HEK293 (cell line): Measurements from ENCODE around the gene ARHGAP30.

Experiments used
- GLI4 ChIP-seq: fragments of 450-650 bp; formaldehyde crosslinking; IDR thresholded peaks from 2 replicates; pipeline ENCODE4 v1.5.1; 2016; ENCODE audit warnings: missing biosample characterization, missing genetic modification characterization
- KLF1 ChIP-seq: fragments of 450-650 bp; formaldehyde crosslinking; IDR thresholded peaks from 2 replicates; pipeline ENCODE4 v1.5.1; 2016; ENCODE audit warnings: missing biosample characterization, missing genetic modification characterization
- KLF16 ChIP-seq: fragments of 450-650 bp; formaldehyde crosslinking; IDR thresholded peaks from 2 replicates; pipeline ENCODE4 v1.5.1; 2017; ENCODE audit warnings: missing biosample characterization, missing genetic modification characterization
- ZBTB17 ChIP-seq: fragments of 450-650 bp; formaldehyde crosslinking; IDR thresholded peaks from 2 replicates; pipeline ENCODE4 v1.5.1; 2016; ENCODE audit warnings: missing biosample characterization, missing genetic modification characterization
- ZBTB21 ChIP-seq: fragments of 450-650 bp; formaldehyde crosslinking; IDR thresholded peaks from 2 replicates; pipeline ENCODE4 v1.5.1; 2017; ENCODE audit warnings: missing biosample characterization, missing genetic modification characterization
- ZBTB48 ChIP-seq: fragments of 450-650 bp; formaldehyde crosslinking; IDR thresholded peaks from 2 replicates; pipeline ENCODE4 v1.5.1; 2016; ENCODE audit warnings: missing biosample characterization, missing genetic modification characterization
- ZNF133 ChIP-seq: fragments of 450-650 bp; formaldehyde crosslinking; IDR thresholded peaks from 2 replicates; pipeline ENCODE4 v1.5.1; 2016; ENCODE audit warnings: missing biosample characterization, missing genetic modification characterization
- ZNF140 ChIP-seq: fragments of 450-650 bp; formaldehyde crosslinking; IDR thresholded peaks from 2 replicates; pipeline ENCODE4 v1.5.1; 2016; ENCODE audit warnings: missing biosample characterization, missing genetic modification characterization
- ZNF223 ChIP-seq: fragments of 450-650 bp; formaldehyde crosslinking; IDR thresholded peaks from 2 replicates; pipeline ENCODE4 v1.5.1; 2016; ENCODE audit warnings: missing biosample characterization, missing genetic modification characterization
- ZNF248 ChIP-seq: fragments of 450-650 bp; formaldehyde crosslinking; IDR thresholded peaks from 2 replicates; pipeline ENCODE4 v1.5.1; 2017; ENCODE audit warnings: missing biosample characterization, missing genetic modification characterization
- ZNF324 ChIP-seq: fragments of 450-650 bp; formaldehyde crosslinking; IDR thresholded peaks from 2 replicates; pipeline ENCODE4 v1.5.1; 2016; ENCODE audit warnings: missing biosample characterization, missing genetic modification characterization
- ZNF404 ChIP-seq: fragments of 450-650 bp; formaldehyde crosslinking; IDR thresholded peaks from 2 replicates; pipeline ENCODE4 v1.5.1; 2017; ENCODE audit warnings: missing biosample characterization, missing genetic modification characterization
- ZNF423 ChIP-seq: fragments of 450-650 bp; formaldehyde crosslinking; IDR thresholded peaks from 2 replicates; pipeline ENCODE4 v1.5.1; 2016; ENCODE audit warnings: missing biosample characterization, missing genetic modification characterization
- ZNF433 ChIP-seq: fragments of 450-650 bp; formaldehyde crosslinking; IDR thresholded peaks from 2 replicates; pipeline ENCODE4 v1.5.1; 2016; ENCODE audit warnings: missing biosample characterization, missing genetic modification characterization, low read depth
- ZNF529 ChIP-seq: fragments of 450-650 bp; formaldehyde crosslinking; IDR thresholded peaks from 2 replicates; pipeline ENCODE4 v1.5.1; 2017; ENCODE audit warnings: missing genetic modification characterization, missing biosample characterization; ENCODE audit not compliant: insufficient replicate concordance
- ZNF549 ChIP-seq: fragments of 450-650 bp; IDR thresholded peaks from 2 replicates; pipeline ENCODE4 v1.5.1; 2018; ENCODE audit warnings: missing biosample characterization, missing genetic modification characterization, mild to moderate bottlenecking, inconsistent platforms, moderate library complexity
- ZNF560 ChIP-seq: fragments of 450-650 bp; formaldehyde crosslinking; IDR thresholded peaks from 2 replicates; pipeline ENCODE4 v1.5.1; 2017; ENCODE audit warnings: missing biosample characterization, missing genetic modification characterization, borderline replicate concordance
- ZNF707 ChIP-seq: fragments of 450-650 bp; formaldehyde crosslinking; IDR thresholded peaks from 2 replicates; pipeline ENCODE4 v1.5.1; 2016; ENCODE audit warnings: missing biosample characterization, missing genetic modification characterization
- ZNF76 ChIP-seq: fragments of 450-650 bp; formaldehyde crosslinking; IDR thresholded peaks from 2 replicates; pipeline ENCODE4; 2016; ENCODE audit warnings: low read depth, missing biosample characterization, missing genetic modification characterization, borderline replicate concordance
- ZXDB ChIP-seq: fragments of 450-650 bp; formaldehyde crosslinking; IDR thresholded peaks from 2 replicates; pipeline ENCODE4 v1.5.1; 2016; ENCODE audit warnings: missing biosample characterization, missing genetic modification characterization
- TF ChIP-seq, protein P1 (sequence below): fragments of 450-650 bp; formaldehyde crosslinking; IDR thresholded peaks from 2 replicates; pipeline ENCODE4 v1.5.1; 2016; ENCODE audit warnings: missing biosample characterization, missing genetic modification characterization
- TF ChIP-seq, protein P2 (sequence below): fragments of 450-650 bp; formaldehyde crosslinking; IDR thresholded peaks from 2 replicates; pipeline ENCODE4 v1.5.1; 2016; ENCODE audit warnings: missing biosample characterization, missing genetic modification characterization
- TF ChIP-seq, protein P3 (sequence below): fragments of 450-650 bp; formaldehyde crosslinking; IDR thresholded peaks from 2 replicates; pipeline ENCODE4 v1.5.1; 2016; ENCODE audit warnings: missing biosample characterization, missing genetic modification characterization
- TF ChIP-seq, protein P4 (sequence below): fragments of 450-650 bp; IDR thresholded peaks from 2 replicates; pipeline ENCODE4 v1.5.1; 2018; ENCODE audit warnings: missing biosample characterization, mild to moderate bottlenecking, missing genetic modification characterization
- TF ChIP-seq, protein P5 (sequence below): fragments of 450-650 bp; formaldehyde crosslinking; IDR thresholded peaks from 2 replicates; pipeline ENCODE4 v1.5.1; 2016; ENCODE audit warnings: missing biosample characterization, missing genetic modification characterization
- TF ChIP-seq, protein P6 (sequence below): fragments of 450-650 bp; formaldehyde crosslinking; conservative IDR thresholded peaks from 2 replicates; pipeline ENCODE4 v1.5.1; 2016; ENCODE audit warnings: low read depth, missing biosample characterization, missing genetic modification characterization
- TF ChIP-seq, protein P7 (sequence below): fragments of 450-650 bp; formaldehyde crosslinking; IDR thresholded peaks from 2 replicates; pipeline ENCODE4 v1.5.1; 2016; ENCODE audit warnings: missing biosample characterization, missing genetic modification characterization

The ARHGAP30 gene

DNA sequence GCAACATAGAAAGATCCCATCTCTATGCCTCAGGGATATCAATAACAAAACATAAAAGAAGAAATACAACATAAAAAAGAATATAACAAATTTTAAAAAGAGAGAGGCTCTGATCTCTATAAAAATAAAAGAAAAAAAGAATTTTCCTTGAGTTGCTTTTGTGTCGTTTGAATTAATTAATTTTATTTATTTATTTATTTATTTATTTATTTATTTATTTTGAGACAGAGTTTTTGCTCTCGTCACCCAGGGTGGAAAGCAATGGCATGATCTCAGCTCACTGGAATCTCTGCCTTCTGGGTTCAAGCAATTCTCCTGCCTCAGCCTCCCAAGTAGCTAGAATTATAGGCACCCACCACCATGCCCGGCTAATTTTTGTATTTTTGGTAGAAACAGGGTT, 57.3 kb downstream of the ARHGAP30 start (continued):
- peak; percentile 52 for TF ChIP-seq ZNF433 (tag by site-specific recombination)
- TF ChIP-seq ZNF76: no peak
- TF ChIP-seq, protein P1, sequence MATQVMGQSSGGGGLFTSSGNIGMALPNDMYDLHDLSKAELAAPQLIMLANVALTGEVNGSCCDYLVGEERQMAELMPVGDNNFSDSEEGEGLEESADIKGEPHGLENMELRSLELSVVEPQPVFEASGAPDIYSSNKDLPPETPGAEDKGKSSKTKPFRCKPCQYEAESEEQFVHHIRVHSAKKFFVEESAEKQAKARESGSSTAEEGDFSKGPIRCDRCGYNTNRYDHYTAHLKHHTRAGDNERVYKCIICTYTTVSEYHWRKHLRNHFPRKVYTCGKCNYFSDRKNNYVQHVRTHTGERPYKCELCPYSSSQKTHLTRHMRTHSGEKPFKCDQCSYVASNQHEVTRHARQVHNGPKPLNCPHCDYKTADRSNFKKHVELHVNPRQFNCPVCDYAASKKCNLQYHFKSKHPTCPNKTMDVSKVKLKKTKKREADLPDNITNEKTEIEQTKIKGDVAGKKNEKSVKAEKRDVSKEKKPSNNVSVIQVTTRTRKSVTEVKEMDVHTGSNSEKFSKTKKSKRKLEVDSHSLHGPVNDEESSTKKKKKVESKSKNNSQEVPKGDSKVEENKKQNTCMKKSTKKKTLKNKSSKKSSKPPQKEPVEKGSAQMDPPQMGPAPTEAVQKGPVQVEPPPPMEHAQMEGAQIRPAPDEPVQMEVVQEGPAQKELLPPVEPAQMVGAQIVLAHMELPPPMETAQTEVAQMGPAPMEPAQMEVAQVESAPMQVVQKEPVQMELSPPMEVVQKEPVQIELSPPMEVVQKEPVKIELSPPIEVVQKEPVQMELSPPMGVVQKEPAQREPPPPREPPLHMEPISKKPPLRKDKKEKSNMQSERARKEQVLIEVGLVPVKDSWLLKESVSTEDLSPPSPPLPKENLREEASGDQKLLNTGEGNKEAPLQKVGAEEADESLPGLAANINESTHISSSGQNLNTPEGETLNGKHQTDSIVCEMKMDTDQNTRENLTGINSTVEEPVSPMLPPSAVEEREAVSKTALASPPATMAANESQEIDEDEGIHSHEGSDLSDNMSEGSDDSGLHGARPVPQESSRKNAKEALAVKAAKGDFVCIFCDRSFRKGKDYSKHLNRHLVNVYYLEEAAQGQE (tag by site-specific recombination): peak; percentile 57
- TF ChIP-seq, protein P2, sequence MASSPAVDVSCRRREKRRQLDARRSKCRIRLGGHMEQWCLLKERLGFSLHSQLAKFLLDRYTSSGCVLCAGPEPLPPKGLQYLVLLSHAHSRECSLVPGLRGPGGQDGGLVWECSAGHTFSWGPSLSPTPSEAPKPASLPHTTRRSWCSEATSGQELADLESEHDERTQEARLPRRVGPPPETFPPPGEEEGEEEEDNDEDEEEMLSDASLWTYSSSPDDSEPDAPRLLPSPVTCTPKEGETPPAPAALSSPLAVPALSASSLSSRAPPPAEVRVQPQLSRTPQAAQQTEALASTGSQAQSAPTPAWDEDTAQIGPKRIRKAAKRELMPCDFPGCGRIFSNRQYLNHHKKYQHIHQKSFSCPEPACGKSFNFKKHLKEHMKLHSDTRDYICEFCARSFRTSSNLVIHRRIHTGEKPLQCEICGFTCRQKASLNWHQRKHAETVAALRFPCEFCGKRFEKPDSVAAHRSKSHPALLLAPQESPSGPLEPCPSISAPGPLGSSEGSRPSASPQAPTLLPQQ (tag by site-specific recombination): no peak
- no peak for TF ChIP-seq ZNF324 (tag by site-specific recombination)
- no peak for TF ChIP-seq ZNF223 (tag by site-specific recombination)
- TF ChIP-seq ZNF248 (tag by site-specific recombination): no peak
- no peak for TF ChIP-seq ZNF549 (tag by site-specific recombination)
- 0 out of 2 replicates have a peak, but pooled peaks have one; percentile 14 for TF ChIP-seq ZBTB21 (tag by site-specific recombination)
- TF ChIP-seq ZNF529 (tag by site-specific recombination): peak; percentile 12
- peak; percentile 76; the same call in 1 of the 2 replicates for TF ChIP-seq ZNF560 (tag by site-specific recombination)
- TF ChIP-seq, protein P3, sequence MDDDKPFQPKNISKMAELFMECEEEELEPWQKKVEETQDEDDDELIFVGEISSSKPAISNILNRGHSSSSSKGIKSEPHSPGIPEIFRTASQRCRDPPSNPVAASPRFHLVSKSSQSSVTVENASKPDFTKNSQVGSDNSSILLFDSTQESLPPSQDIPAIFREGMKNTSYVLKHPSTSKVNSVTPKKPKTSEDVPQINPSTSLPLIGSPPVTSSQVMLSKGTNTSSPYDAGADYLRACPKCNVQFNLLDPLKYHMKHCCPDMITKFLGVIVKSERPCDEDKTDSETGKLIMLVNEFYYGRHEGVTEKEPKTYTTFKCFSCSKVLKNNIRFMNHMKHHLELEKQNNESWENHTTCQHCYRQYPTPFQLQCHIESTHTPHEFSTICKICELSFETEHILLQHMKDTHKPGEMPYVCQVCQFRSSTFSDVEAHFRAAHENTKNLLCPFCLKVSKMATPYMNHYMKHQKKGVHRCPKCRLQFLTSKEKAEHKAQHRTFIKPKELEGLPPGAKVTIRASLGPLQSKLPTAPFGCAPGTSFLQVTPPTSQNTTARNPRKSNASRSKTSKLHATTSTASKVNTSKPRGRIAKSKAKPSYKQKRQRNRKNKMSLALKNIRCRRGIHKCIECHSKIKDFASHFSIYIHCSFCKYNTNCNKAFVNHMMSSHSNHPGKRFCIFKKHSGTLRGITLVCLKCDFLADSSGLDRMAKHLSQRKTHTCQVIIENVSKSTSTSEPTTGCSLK: no peak
- no peak for TF ChIP-seq ZBTB17 (tag by site-specific recombination)
- TF ChIP-seq ZNF404 (tag by site-specific recombination): 0 out of 2 replicates have a peak, but pooled peaks have one; percentile 44
- TF ChIP-seq, protein P4, sequence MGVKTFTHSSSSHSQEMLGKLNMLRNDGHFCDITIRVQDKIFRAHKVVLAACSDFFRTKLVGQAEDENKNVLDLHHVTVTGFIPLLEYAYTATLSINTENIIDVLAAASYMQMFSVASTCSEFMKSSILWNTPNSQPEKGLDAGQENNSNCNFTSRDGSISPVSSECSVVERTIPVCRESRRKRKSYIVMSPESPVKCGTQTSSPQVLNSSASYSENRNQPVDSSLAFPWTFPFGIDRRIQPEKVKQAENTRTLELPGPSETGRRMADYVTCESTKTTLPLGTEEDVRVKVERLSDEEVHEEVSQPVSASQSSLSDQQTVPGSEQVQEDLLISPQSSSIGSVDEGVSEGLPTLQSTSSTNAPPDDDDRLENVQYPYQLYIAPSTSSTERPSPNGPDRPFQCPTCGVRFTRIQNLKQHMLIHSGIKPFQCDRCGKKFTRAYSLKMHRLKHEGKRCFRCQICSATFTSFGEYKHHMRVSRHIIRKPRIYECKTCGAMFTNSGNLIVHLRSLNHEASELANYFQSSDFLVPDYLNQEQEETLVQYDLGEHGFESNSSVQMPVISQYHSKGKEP: no peak
- TF ChIP-seq KLF1 (tag by site-specific recombination): no peak
- TF ChIP-seq, protein P5, sequence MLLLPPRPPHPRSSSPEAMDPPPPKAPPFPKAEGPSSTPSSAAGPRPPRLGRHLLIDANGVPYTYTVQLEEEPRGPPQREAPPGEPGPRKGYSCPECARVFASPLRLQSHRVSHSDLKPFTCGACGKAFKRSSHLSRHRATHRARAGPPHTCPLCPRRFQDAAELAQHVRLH: peak; percentile 56; the same call in 1 of the 2 replicates
- TF ChIP-seq ZBTB48 (tag by site-specific recombination): no peak
- TF ChIP-seq KLF16 (tag by site-specific recombination): no peak
- TF ChIP-seq ZNF140 (tag by site-specific recombination): peak; percentile 63; the same call in 1 of the 2 replicates
- TF ChIP-seq GLI4 (tag by site-specific recombination): no peak
- no peak for TF ChIP-seq ZNF707 (tag by site-specific recombination)
- no peak for TF ChIP-seq ZNF133 (tag by site-specific recombination)
- TF ChIP-seq, protein P6, sequence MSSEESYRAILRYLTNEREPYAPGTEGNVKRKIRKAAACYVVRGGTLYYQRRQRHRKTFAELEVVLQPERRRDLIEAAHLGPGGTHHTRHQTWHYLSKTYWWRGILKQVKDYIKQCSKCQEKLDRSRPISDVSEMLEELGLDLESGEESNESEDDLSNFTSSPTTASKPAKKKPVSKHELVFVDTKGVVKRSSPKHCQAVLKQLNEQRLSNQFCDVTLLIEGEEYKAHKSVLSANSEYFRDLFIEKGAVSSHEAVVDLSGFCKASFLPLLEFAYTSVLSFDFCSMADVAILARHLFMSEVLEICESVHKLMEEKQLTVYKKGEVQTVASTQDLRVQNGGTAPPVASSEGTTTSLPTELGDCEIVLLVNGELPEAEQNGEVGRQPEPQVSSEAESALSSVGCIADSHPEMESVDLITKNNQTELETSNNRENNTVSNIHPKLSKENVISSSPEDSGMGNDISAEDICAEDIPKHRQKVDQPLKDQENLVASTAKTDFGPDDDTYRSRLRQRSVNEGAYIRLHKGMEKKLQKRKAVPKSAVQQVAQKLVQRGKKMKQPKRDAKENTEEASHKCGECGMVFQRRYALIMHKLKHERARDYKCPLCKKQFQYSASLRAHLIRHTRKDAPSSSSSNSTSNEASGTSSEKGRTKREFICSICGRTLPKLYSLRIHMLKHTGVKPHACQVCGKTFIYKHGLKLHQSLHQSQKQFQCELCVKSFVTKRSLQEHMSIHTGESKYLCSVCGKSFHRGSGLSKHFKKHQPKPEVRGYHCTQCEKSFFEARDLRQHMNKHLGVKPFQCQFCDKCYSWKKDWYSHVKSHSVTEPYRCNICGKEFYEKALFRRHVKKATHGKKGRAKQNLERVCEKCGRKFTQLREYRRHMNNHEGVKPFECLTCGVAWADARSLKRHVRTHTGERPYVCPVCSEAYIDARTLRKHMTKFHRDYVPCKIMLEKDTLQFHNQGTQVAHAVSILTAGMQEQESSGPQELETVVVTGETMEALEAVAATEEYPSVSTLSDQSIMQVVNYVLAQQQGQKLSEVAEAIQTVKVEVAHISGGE (tag by site-specific recombination): peak; percentile 70
- peak; percentile 54 for TF ChIP-seq ZXDB (tag by site-specific recombination)
- no peak for TF ChIP-seq ZNF423 (tag by site-specific recombination)
- TF ChIP-seq, protein P7, sequence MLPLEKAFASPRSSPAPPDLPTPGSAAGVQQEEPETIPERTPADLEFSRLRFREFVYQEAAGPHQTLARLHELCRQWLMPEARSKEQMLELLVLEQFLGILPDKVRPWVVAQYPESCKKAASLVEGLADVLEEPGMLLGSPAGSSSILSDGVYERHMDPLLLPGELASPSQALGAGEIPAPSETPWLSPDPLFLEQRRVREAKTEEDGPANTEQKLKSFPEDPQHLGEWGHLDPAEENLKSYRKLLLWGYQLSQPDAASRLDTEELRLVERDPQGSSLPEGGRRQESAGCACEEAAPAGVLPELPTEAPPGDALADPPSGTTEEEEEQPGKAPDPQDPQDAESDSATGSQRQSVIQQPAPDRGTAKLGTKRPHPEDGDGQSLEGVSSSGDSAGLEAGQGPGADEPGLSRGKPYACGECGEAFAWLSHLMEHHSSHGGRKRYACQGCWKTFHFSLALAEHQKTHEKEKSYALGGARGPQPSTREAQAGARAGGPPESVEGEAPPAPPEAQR (tag by site-specific recombination): no peak
